ENCODE results near the gene AHNAK. TPM values are rescaled to one million over a fixed set of nuclear protein-coding genes. Genes with fewer than 3 reads are reported as not detected.

Gene AHNAK
- total and polyA plus RNA-seq, 2 donors (not counting 3 experiments of a cell fraction or from before 2014, with no cell fraction given) = 35.2 to 436 TPM

DNA sequence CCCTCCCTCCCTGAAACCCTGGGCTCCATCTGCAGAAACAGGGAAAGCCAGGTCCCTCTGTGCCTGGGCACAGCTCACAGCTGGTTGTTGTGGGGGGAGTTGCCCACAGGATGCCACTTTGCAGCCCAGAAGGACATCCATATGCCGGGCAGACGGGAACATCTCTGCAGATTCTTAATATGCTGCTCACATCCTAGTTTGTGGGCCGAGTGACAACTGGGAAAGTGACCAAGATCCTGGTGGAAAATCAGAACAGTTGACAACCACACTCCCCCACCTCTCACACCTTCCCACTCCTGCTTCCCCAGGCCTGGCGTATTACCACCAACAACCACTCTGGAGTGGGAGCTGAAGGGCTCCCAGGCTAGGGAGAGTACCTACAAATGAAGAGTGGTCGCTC, 135.1 kb downstream of the AHNAK start:
- no TSS peak for BruUV-seq (replicated peaks)
- dilution Hi-C loops (cut with MboI; ENCODE audit: extremely low pct_ligation_motif_present, low sequenced_read_pairs) = no loop called here
- no peak for TF ChIP-seq MYC (IDR thresholded peaks at IDR 0.05; ENCODE audit: low read depth, low read length)
- TF ChIP-seq MAX (IDR thresholded peaks at IDR 0.05; ENCODE audit: insufficient read depth, insufficient read length) = no peak
- no peak for TF ChIP-seq CTCF (IDR thresholded peaks at IDR 0.05; ENCODE audit: extremely low read depth in 1 of 2, insufficient read depth in 1 of 2, low read depth in 1 of 2, low read length in 2 of 2)
- no peak for TF ChIP-seq POLR2A (IDR thresholded peaks at IDR 0.05; ENCODE audit: low read depth, low read length)
- TF ChIP-seq FOS (IDR thresholded peaks at IDR 0.05; ENCODE audit: borderline replicate concordance, insufficient read depth, low read length) = no peak
- TF ChIP-seq EZH2 (IDR thresholded peaks at IDR 0.05; ENCODE audit: borderline replicate concordance, low read depth, low read length, severe bottlenecking) = no peak
- H3K27me3 ChIP-seq (ENCODE audit: control insufficient read depth in 2 of 2, insufficient read depth in 2 of 2, low read length in 2 of 2) = no peaks in the 10 kb centered on the region
- H3K4me2 ChIP-seq (ENCODE audit: insufficient read depth, low read length) = no peak overlapping the region
- no peaks in the 10 kb centered on the region for H3K9me3 ChIP-seq (replicated peaks; ENCODE audit: control insufficient read depth, insufficient read depth, low read length)
- no peak overlapping the region for H2AFZ ChIP-seq (ENCODE audit: low read depth, low read length)
- no peaks in the 10 kb centered on the region for H3K36me3 ChIP-seq (ENCODE audit: control insufficient read depth in 2 of 2, extremely low read depth in 1 of 2, insufficient read depth in 2 of 2, low read length in 2 of 2)
- H3K9me1 ChIP-seq (replicated peaks; ENCODE audit: control insufficient read depth, extremely low read depth, insufficient read depth, low read length) = no peaks in the 10 kb centered on the region
- DNase-seq (ENCODE audit: low read depth, low spot score) (no peak), FAIRE-seq (no peak)
- no peaks in the 10 kb centered on the region for H3K79me2 ChIP-seq (ENCODE audit: control insufficient read depth, insufficient read depth, low read length)
- H4K20me1 ChIP-seq (replicated peaks; ENCODE audit: control insufficient read depth, extremely low read depth, insufficient read depth, low read length) = no peaks in the 10 kb centered on the region
- POLR2A ChIA-PET = interaction anchor here (0.5 to 0.7 kb wide), 2 partner anchors 13 to 51 kb away, joined by 3 to 4 read pairs; no protein-coding TSS in a partner anchor
- no peak overlapping the region for H3K27ac ChIP-seq (ENCODE audit: insufficient read depth, low read depth, low read length)
- CTCF ChIA-PET = interaction anchor here (0.8 to 3.9 kb wide), 4 partner anchors 13 to 149 kb away, joined by 4 to 26 read pairs (median 8); no protein-coding TSS in a partner anchor
- intact Hi-C loops (cut with micrococcal nuclease) = no loop called here
- H3K4me1 ChIP-seq (ENCODE audit: control insufficient read depth, extremely low read depth, insufficient read depth, low read length) = no peaks in the 10 kb centered on the region
- no peak overlapping the region for H3K9ac ChIP-seq (replicated peaks; ENCODE audit: extremely low read depth, insufficient read depth, low read length)
- no peak overlapping the region for H3K4me3 ChIP-seq (replicated peaks in 1 of 3; ENCODE audit: insufficient read depth in 1 of 3, low read depth in 1 of 3, low read length in 3 of 3)
